GM12872 (cell line): ENCODE data around the gene HSPB3.
A peak's percentile ranks its signal among the peaks of the same experiment; 100 is the strongest.

Experiments
- CTCF ChIP-seq: IDR thresholded peaks from 3 replicates; pipeline ENCODE4 v1.5.1; 2011; ENCODE audit warnings: low read depth, mild to moderate bottlenecking, low read length, moderate library complexity; ENCODE audit not compliant: insufficient read depth

Gene HSPB3

GRCh38 chr5:54425258-54425657 is 30.2 kb upstream of the HSPB3 start:
- TF ChIP-seq CTCF: no peak

GRCh38 chr5:54426209-54426608 is 29.3 kb upstream of the HSPB3 start:
- no peak for TF ChIP-seq CTCF

- no peak for TF ChIP-seq CTCF
Observed at GRCh38 chr5:54438620-54439389, 16.7 kb upstream of the HSPB3 start.

GRCh38 chr5:54440456-54440893 is 15.0 kb upstream of the HSPB3 start:
- no peak for TF ChIP-seq CTCF

GRCh38 chr5:54442271-54442670 is 13.2 kb upstream of the HSPB3 start:
- TF ChIP-seq CTCF: no peak

- TF ChIP-seq CTCF: peak; percentile 42; the same call in 2 of the 3 replicates
Observed at GRCh38 chr5:54443270-54443669, 12.2 kb upstream of the HSPB3 start.

- no peak for TF ChIP-seq CTCF
Observed at GRCh38 chr5:54445691-54446378, 9.7 kb upstream of the HSPB3 start.
